Panc1 (cell line): ENCODE measurements around the gene LRFN2. TPM values are rescaled to one million over a fixed set of nuclear protein-coding genes. Genes with fewer than 3 reads are reported as not detected.

Source experiments
- ATAC-seq: fragments of 200-7000 bp; cut with Tn5 transposase; 2 replicates; pipeline ENCODE4 v1.9.1; 2020; ENCODE audit warnings: mild to moderate bottlenecking, moderate library complexity
- BruUV-seq: library from RNA; stranded (reverse); fragments of 400-500 nt; replicated peaks from 2 replicates; lab custom pipeline; 2021; lab: Mats Ljungman, UMichigan
- CTCF ChIA-PET: fragments of 300-600 bp; sonication (Branson Sonifier 250); formaldehyde crosslinking; loops from one replicate; lab custom pipeline; 2022; ENCODE audit warnings: antibody characterized with exemption; lab: Charles Lee
- POLR2A ChIA-PET: fragments of 300-600 bp; sonication (Branson Sonifier 250); formaldehyde crosslinking; loops from one replicate; lab custom pipeline; 2022; ENCODE audit warnings: antibody characterized with exemption; lab: Charles Lee
- DNase-seq: peaks from one replicate; pipeline ENCODE4 v3.0.0-alpha.2; 2010; ENCODE audit warnings: low read depth, low spot score
- H3K27ac ChIP-seq: 2 replicates; pipeline ENCODE4 v1.5.1; 2011; ENCODE audit warnings: mild to moderate bottlenecking, low read length, inconsistent platforms
- H3K27me3 ChIP-seq: fragments of 200-500 bp; sonication (Bioruptor generic); 2 replicates; pipeline ENCODE4 v1.6.0; 2014; ENCODE audit warnings: low read length, inconsistent platforms; ENCODE audit not compliant: control insufficient read depth, insufficient read depth
- H3K36me3 ChIP-seq: fragments of 200-500 bp; sonication (Bioruptor generic); 2 replicates; pipeline ENCODE4 v1.5.1; 2014; ENCODE audit warnings: inconsistent platforms, mild to moderate bottlenecking, low read length, moderate library complexity; ENCODE audit not compliant: control insufficient read depth, insufficient read depth
- H3K4me1 ChIP-seq: 2 replicates; pipeline ENCODE4 v1.5.1; 2011; ENCODE audit warnings: inconsistent platforms, mild to moderate bottlenecking, low read length, moderate library complexity; ENCODE audit not compliant: control insufficient read depth, insufficient read depth
- H3K4me3 ChIP-seq, 2 experiments: 2 replicates each; pipeline ENCODE4 v1.5.1; 2011 to 2012; ENCODE audit warnings: low read depth in 2 of 2, low read length in 2 of 2, mild to moderate bottlenecking in 2 of 2, inconsistent platforms in 1 of 2, moderate library complexity in 1 of 2
- H3K9me3 ChIP-seq: fragments of 200-500 bp; sonication (Bioruptor generic); 2 replicates; pipeline ENCODE4 v1.5.1; 2014; ENCODE audit warnings: low read depth, mild to moderate bottlenecking, inconsistent platforms, low read length, moderate library complexity; ENCODE audit not compliant: control insufficient read depth, insufficient read depth
- POLR2AphosphoS5 ChIP-seq: IDR thresholded peaks from 2 replicates; pipeline ENCODE4 v1.6.1; 2012; ENCODE audit warnings: mild to moderate bottlenecking, low read depth, low read length, moderate library complexity
- SIN3A ChIP-seq: IDR thresholded peaks from 2 replicates; pipeline ENCODE4 v1.6.1; 2012; ENCODE audit warnings: low read depth, mild to moderate bottlenecking, low read length, moderate library complexity, borderline replicate concordance; ENCODE audit not compliant: insufficient read depth
- TCF7L2 ChIP-seq: IDR thresholded peaks from 2 replicates; pipeline ENCODE4 v1.6.1; 2011; ENCODE audit warnings: mild to moderate bottlenecking, low read depth, low read length, inconsistent platforms
- in situ Hi-C: cut with HindIII; loops from 2 replicates; pipeline ENCODE4 v1.10.0; 2016; ENCODE audit warnings: low sequenced_read_pairs, low pct_unique_long_range_greater_than_20kb
- intact Hi-C: fragments of 100-400 bp; cut with micrococcal nuclease; formaldehyde crosslinking; loops from one replicate; pipeline ENCODE4 v1.10.0; 2022; ENCODE audit not compliant: unreplicated experiment
- total RNA-seq: library from RNA; stranded (reverse); gene quantifications from one replicate; pipeline ENCODE4 v1.2.1, GENCODE V29; 2021; ENCODE audit not compliant: unreplicated experiment
- TF ChIP-seq, protein P1 (sequence below), 2 experiments: IDR thresholded peaks; 2 replicates each; pipeline ENCODE4 v1.6.1; 2011 to 2012; ENCODE audit warnings: low read depth in 2 of 2, control low read depth in 1 of 2, low read length in 1 of 2, mild to moderate bottlenecking in 1 of 2, moderate library complexity in 1 of 2; ENCODE audit not compliant: insufficient read depth in 1 of 2
- TF ChIP-seq, protein P2 (sequence below): fragments of 450-650 bp; IDR thresholded peaks from 2 replicates; pipeline ENCODE4 v1.5.1; 2017; ENCODE audit warnings: mild to moderate bottlenecking

Gene LRFN2
- total RNA-seq, 1 experiment from 2014 or later = 0.05 TPM

DNA sequence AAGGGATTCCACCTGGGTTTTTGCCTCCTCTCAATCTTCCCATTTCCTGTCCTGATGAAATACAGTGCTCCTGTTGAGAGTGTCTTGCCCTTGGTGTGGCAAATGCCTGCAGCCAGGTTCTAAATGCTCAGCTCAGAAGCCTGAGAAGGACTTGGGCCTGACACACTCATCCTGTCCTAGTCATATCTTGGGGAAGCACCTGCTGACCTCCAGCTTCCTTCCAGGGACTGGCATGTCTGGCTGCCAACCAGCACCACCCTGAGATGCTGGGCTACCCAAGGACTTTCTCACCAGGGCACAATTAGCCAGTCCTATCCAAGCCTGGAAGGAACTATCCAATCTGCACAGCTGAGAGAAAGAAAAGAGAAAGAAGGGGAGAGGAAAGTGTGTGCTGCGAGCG is 43.4 kb downstream of the LRFN2 start:
- Histone ChIP-seq H3K36me3 (no peaks in the 10 kb centered on the region), H3K27me3 (peaks cover 5% of the 10 kb centered on the region), H3K4me1 (no peaks in the 10 kb centered on the region), H3K27ac (no peak overlapping the region), H3K9me3 (no peaks in the 10 kb centered on the region), H3K4me3 (no peak overlapping the region)
- ATAC-seq (no peak), DNase-seq (no peak)
- ChIA-PET CTCF (no interaction called here), POLR2A (no interaction called here)
- no peak for TF ChIP-seq SIN3A
- TF ChIP-seq, protein P1, sequence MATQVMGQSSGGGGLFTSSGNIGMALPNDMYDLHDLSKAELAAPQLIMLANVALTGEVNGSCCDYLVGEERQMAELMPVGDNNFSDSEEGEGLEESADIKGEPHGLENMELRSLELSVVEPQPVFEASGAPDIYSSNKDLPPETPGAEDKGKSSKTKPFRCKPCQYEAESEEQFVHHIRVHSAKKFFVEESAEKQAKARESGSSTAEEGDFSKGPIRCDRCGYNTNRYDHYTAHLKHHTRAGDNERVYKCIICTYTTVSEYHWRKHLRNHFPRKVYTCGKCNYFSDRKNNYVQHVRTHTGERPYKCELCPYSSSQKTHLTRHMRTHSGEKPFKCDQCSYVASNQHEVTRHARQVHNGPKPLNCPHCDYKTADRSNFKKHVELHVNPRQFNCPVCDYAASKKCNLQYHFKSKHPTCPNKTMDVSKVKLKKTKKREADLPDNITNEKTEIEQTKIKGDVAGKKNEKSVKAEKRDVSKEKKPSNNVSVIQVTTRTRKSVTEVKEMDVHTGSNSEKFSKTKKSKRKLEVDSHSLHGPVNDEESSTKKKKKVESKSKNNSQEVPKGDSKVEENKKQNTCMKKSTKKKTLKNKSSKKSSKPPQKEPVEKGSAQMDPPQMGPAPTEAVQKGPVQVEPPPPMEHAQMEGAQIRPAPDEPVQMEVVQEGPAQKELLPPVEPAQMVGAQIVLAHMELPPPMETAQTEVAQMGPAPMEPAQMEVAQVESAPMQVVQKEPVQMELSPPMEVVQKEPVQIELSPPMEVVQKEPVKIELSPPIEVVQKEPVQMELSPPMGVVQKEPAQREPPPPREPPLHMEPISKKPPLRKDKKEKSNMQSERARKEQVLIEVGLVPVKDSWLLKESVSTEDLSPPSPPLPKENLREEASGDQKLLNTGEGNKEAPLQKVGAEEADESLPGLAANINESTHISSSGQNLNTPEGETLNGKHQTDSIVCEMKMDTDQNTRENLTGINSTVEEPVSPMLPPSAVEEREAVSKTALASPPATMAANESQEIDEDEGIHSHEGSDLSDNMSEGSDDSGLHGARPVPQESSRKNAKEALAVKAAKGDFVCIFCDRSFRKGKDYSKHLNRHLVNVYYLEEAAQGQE (IDR thresholded peaks at IDR 0.05; ENCODE audit: insufficient read depth in 1 of 2, low read depth in 2 of 2, low read length in 1 of 2) = no peak
- TF ChIP-seq POLR2AphosphoS5 = no peak
- no peak for TF ChIP-seq TCF7L2
- TF ChIP-seq, protein P2, sequence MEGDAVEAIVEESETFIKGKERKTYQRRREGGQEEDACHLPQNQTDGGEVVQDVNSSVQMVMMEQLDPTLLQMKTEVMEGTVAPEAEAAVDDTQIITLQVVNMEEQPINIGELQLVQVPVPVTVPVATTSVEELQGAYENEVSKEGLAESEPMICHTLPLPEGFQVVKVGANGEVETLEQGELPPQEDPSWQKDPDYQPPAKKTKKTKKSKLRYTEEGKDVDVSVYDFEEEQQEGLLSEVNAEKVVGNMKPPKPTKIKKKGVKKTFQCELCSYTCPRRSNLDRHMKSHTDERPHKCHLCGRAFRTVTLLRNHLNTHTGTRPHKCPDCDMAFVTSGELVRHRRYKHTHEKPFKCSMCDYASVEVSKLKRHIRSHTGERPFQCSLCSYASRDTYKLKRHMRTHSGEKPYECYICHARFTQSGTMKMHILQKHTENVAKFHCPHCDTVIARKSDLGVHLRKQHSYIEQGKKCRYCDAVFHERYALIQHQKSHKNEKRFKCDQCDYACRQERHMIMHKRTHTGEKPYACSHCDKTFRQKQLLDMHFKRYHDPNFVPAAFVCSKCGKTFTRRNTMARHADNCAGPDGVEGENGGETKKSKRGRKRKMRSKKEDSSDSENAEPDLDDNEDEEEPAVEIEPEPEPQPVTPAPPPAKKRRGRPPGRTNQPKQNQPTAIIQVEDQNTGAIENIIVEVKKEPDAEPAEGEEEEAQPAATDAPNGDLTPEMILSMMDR = no peak
- intact Hi-C loops (no loop called here), in situ Hi-C loops (no loop called here)
- BruUV-seq = no TSS peak

- ChIA-PET POLR2A (no interaction called here), CTCF (no interaction called here)
- no peak for ATAC-seq
- Histone ChIP-seq H3K27ac (no peak overlapping the region), H3K36me3 (no peaks in the 10 kb centered on the region), H3K4me3 (no peak overlapping the region), H3K27me3 (peaks cover 5% of the 10 kb centered on the region), H3K9me3 (no peaks in the 10 kb centered on the region), H3K4me1 (no peaks in the 10 kb centered on the region)
- intact Hi-C loops = no loop called here
- DNase-seq = no peak
- BruUV-seq = no TSS peak
- in situ Hi-C loops = no loop called here
- TF ChIP-seq TCF7L2 = no peak
- TF ChIP-seq SIN3A = no peak
- TF ChIP-seq, protein P2 = no peak
- TF ChIP-seq POLR2AphosphoS5 = no peak
- TF ChIP-seq, protein P1 (IDR thresholded peaks at IDR 0.05; ENCODE audit: insufficient read depth in 1 of 2, low read depth in 2 of 2, low read length in 1 of 2) = no peak
These were observed 44.0 kb downstream of the LRFN2 start for GRCh38 chr6:40543146-40543545.
